Ishikawa (cell line): Measurements from ENCODE around the gene PPP1R13B.

Source experiments
- RAD21 ChIP-seq: IDR thresholded peaks from 2 replicates; pipeline ENCODE4 v1.6.1; 2012; ENCODE audit warnings: low read depth
- REST ChIP-seq: IDR thresholded peaks from 2 replicates; pipeline ENCODE4 v1.6.1; 2012; ENCODE audit warnings: low read depth, mild to moderate bottlenecking

DNA sequence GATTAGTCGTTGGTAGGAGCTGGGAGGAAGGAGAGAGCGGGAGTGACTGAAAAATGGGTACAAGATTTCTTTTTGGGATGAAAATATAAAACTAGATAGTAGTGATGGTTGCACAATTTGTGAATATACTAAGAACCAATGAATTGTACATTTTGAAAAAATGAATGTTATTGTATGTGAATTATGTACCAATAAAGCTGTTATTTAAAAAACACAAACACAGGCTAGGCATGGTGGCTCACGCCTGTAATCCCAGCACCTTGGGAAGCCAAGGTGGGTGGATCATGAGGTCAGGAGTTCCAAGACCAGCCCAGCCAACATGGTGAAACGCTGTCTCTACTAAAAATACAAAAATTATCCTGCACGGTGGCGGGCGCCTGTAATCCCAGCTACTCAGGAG lies 32.1 kb downstream of the PPP1R13B start:
- no peak for TF ChIP-seq REST
- TF ChIP-seq RAD21 = no peak
